OCI-LY1 (cell line): ENCODE results near the gene TJP3.

Experiments used
- CTCF ChIP-seq: fragments of 200-600 bp; sonication (generic), shearing (Covaris generic); IDR thresholded peaks from 2 replicates; pipeline ENCODE4 v1.5.1; 2017; ENCODE audit warnings: mild to moderate bottlenecking, antibody characterized with exemption, low read length, moderate library complexity, mixed read lengths
- EZH2 ChIP-seq: fragments of 200-600 bp; sonication (generic), shearing (Covaris generic); IDR thresholded peaks from 2 replicates; pipeline ENCODE4 v1.8.0; 2017; ENCODE audit warnings: borderline replicate concordance, mixed run types, mild to moderate bottlenecking, antibody characterized with exemption, low read length, moderate library complexity, mixed read lengths

GRCh38 chr19:3746371-3747056 lies 38.3 kb downstream of the TJP3 start:
- TF ChIP-seq CTCF = no peak
- TF ChIP-seq EZH2 = no peak
